ENCODE results near the gene GRAMD1A.

DNA sequence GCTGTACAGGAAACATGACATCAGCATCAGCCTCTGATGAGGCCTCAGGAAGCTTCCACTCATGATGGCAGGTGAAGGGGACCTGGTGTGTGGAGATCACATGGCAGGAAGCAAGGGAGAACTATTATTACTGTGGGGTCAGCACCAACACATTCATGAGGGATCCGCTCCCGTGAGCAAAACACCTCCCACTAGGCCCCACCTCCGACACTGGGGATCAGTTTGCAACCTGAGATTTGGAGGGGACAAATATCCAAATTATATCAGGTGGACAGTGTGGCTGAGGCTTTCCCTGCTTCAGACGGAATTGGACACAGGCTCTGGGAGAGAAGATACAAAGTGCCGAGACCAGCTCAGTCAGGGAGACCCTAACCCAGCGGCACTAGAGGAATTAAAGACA lies 30.4 kb upstream of the GRAMD1A start:
- TF ChIP-seq MTF1 (CRISPR knock-in tag; IDR thresholded peaks at IDR 0.05; ENCODE audit: borderline replicate concordance) (no peak), EHMT2 (IDR thresholded peaks at IDR 0.05) (no peak), PHTF2 (CRISPR knock-in tag; IDR thresholded peaks at IDR 0.05) (no peak), MTA1 (IDR thresholded peaks at IDR 0.05; ENCODE audit: borderline replicate concordance) (no peak), POLR3A (IDR thresholded peaks at IDR 0.05; ENCODE audit: borderline replicate concordance, extremely low read depth, insufficient read depth, insufficient read length) (no peak), MYBL2 (IDR thresholded peaks at IDR 0.05; ENCODE audit: low read depth) (no peak), MYBL2 (CRISPR knock-in tag; IDR thresholded peaks at IDR 0.05; ENCODE audit: borderline replicate concordance) (no peak), LARP7 (IDR thresholded peaks at IDR 0.05) (no peak), BDP1 (IDR thresholded peaks at IDR 0.05; ENCODE audit: insufficient read depth, insufficient read length) (no peak)
- TF ChIP-seq, protein P1, sequence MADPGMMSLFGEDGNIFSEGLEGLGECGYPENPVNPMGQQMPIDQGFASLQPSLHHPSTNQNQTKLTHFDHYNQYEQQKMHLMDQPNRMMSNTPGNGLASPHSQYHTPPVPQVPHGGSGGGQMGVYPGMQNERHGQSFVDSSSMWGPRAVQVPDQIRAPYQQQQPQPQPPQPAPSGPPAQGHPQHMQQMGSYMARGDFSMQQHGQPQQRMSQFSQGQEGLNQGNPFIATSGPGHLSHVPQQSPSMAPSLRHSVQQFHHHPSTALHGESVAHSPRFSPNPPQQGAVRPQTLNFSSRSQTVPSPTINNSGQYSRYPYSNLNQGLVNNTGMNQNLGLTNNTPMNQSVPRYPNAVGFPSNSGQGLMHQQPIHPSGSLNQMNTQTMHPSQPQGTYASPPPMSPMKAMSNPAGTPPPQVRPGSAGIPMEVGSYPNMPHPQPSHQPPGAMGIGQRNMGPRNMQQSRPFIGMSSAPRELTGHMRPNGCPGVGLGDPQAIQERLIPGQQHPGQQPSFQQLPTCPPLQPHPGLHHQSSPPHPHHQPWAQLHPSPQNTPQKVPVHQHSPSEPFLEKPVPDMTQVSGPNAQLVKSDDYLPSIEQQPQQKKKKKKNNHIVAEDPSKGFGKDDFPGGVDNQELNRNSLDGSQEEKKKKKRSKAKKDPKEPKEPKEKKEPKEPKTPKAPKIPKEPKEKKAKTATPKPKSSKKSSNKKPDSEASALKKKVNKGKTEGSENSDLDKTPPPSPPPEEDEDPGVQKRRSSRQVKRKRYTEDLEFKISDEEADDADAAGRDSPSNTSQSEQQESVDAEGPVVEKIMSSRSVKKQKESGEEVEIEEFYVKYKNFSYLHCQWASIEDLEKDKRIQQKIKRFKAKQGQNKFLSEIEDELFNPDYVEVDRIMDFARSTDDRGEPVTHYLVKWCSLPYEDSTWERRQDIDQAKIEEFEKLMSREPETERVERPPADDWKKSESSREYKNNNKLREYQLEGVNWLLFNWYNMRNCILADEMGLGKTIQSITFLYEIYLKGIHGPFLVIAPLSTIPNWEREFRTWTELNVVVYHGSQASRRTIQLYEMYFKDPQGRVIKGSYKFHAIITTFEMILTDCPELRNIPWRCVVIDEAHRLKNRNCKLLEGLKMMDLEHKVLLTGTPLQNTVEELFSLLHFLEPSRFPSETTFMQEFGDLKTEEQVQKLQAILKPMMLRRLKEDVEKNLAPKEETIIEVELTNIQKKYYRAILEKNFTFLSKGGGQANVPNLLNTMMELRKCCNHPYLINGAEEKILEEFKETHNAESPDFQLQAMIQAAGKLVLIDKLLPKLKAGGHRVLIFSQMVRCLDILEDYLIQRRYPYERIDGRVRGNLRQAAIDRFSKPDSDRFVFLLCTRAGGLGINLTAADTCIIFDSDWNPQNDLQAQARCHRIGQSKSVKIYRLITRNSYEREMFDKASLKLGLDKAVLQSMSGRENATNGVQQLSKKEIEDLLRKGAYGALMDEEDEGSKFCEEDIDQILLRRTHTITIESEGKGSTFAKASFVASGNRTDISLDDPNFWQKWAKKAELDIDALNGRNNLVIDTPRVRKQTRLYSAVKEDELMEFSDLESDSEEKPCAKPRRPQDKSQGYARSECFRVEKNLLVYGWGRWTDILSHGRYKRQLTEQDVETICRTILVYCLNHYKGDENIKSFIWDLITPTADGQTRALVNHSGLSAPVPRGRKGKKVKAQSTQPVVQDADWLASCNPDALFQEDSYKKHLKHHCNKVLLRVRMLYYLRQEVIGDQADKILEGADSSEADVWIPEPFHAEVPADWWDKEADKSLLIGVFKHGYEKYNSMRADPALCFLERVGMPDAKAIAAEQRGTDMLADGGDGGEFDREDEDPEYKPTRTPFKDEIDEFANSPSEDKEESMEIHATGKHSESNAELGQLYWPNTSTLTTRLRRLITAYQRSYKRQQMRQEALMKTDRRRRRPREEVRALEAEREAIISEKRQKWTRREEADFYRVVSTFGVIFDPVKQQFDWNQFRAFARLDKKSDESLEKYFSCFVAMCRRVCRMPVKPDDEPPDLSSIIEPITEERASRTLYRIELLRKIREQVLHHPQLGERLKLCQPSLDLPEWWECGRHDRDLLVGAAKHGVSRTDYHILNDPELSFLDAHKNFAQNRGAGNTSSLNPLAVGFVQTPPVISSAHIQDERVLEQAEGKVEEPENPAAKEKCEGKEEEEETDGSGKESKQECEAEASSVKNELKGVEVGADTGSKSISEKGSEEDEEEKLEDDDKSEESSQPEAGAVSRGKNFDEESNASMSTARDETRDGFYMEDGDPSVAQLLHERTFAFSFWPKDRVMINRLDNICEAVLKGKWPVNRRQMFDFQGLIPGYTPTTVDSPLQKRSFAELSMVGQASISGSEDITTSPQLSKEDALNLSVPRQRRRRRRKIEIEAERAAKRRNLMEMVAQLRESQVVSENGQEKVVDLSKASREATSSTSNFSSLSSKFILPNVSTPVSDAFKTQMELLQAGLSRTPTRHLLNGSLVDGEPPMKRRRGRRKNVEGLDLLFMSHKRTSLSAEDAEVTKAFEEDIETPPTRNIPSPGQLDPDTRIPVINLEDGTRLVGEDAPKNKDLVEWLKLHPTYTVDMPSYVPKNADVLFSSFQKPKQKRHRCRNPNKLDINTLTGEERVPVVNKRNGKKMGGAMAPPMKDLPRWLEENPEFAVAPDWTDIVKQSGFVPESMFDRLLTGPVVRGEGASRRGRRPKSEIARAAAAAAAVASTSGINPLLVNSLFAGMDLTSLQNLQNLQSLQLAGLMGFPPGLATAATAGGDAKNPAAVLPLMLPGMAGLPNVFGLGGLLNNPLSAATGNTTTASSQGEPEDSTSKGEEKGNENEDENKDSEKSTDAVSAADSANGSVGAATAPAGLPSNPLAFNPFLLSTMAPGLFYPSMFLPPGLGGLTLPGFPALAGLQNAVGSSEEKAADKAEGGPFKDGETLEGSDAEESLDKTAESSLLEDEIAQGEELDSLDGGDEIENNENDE (IDR thresholded peaks at IDR 0.05; ENCODE audit: low read depth, low read length) = no peak
